Muscle layer of colon (tissue), 2 donors: ENCODE measurements around the gene CNN1.

ENCODE experiments used
- H3K27ac ChIP-seq: one replicate; pipeline ENCODE4 v1.7.0; 2013; ENCODE audit warnings: low read depth, mild to moderate bottlenecking, low read length, moderate library complexity
- H3K27me3 ChIP-seq, 2 donors: one replicate each; pipeline ENCODE4 v1.7.0; 2013; ENCODE audit warnings: low read length in 2 of 2, mild to moderate bottlenecking in 2 of 2; ENCODE audit not compliant: insufficient read depth in 2 of 2, control insufficient read depth in 1 of 2
- H3K36me3 ChIP-seq: one replicate; pipeline ENCODE4 v1.7.0; 2013; ENCODE audit warnings: mild to moderate bottlenecking, low read length; ENCODE audit not compliant: insufficient read depth
- H3K4me1 ChIP-seq: one replicate; pipeline ENCODE4 v1.7.0; 2013; ENCODE audit warnings: mild to moderate bottlenecking, low read length; ENCODE audit not compliant: insufficient read depth
- H3K4me3 ChIP-seq, 2 donors: one replicate each; pipeline ENCODE4 v1.7.0; 2013; ENCODE audit warnings: low read length in 2 of 2, low read depth in 1 of 2, mild to moderate bottlenecking in 1 of 2, moderate library complexity in 1 of 2
- H3K9ac ChIP-seq: one replicate; pipeline ENCODE4 v1.7.0; 2013; ENCODE audit warnings: low read length
- H3K9me3 ChIP-seq: one replicate; pipeline ENCODE4 v1.7.0; 2013; ENCODE audit warnings: mild to moderate bottlenecking, low read length
- donor health status: abdominal sarcoma.
- donor health status: Adenocarcinoma of cecum.

CNN1 gene

GRCh38 chr19:11574689-11575088, 36.0 kb downstream of the CNN1 start:
- Histone ChIP-seq H3K9me3 (no peaks in the 10 kb centered on the region), H3K9ac (no peak overlapping the region), H3K27me3 (peaks cover 0 to 14% of the 10 kb centered on the region in 2 donors), H3K36me3 (no peaks in the 10 kb centered on the region), H3K4me3 (no peak overlapping the region), H3K27ac (no peak overlapping the region), H3K4me1 (no peaks in the 10 kb centered on the region)

- Histone ChIP-seq H3K27ac (no peak overlapping the region), H3K36me3 (no peaks in the 10 kb centered on the region), H3K4me3 (no peak overlapping the region), H3K9ac (no peak overlapping the region), H3K9me3 (no peaks in the 10 kb centered on the region), H3K27me3 (peaks cover 0 to 14% of the 10 kb centered on the region in 2 donors), H3K4me1 (no peaks in the 10 kb centered on the region)
Measured at GRCh38 chr19:11576227-11576626, 37.6 kb downstream of the CNN1 start.

GRCh38 chr19:11577451-11578257, 39.0 kb downstream of the CNN1 start, which contains the start of gene ACP5:
ACP5 (minus strand) TSS chr19:11577645; CDS start chr19:11577317, 328 bp downstream.
- Histone ChIP-seq H3K27ac (peak within 1 kb of the TSS; percentile 32), H3K4me1 (no peaks in the 10 kb centered on the region), H3K4me3 (peak within 1 kb of the TSS; percentile 27 to 32), H3K27me3 (peaks cover 0 to 14% of the 10 kb centered on the region in 2 donors), H3K9me3 (no peaks in the 10 kb centered on the region), H3K9ac (no peak within 1 kb of the TSS), H3K36me3 (no peaks in the 10 kb centered on the region)

- Histone ChIP-seq H3K27ac (no peak overlapping the region), H3K27me3 (peaks cover 0 to 14% of the 10 kb centered on the region in 2 donors)
Measured at GRCh38 chr19:11578258-11579142, 39.8 kb downstream of the CNN1 start.

GRCh38 chr19:11580116-11580515, 41.5 kb downstream of the CNN1 start:
- Histone ChIP-seq H3K27me3 (peaks cover 0 to 14% of the 10 kb centered on the region in 2 donors), H3K27ac (no peak overlapping the region), H3K36me3 (no peaks in the 10 kb centered on the region), H3K4me1 (no peaks in the 10 kb centered on the region), H3K9ac (no peak overlapping the region), H3K9me3 (no peaks in the 10 kb centered on the region), H3K4me3 (no peak overlapping the region)

More at GRCh38 chr19:11578258-11579142, 39.8 kb downstream of the CNN1 start:
- Histone ChIP-seq H3K9ac (no peak overlapping the region), H3K36me3 (no peaks in the 10 kb centered on the region), H3K4me3 (peak overlapping the region; percentile 27 to 32), H3K4me1 (no peaks in the 10 kb centered on the region), H3K9me3 (no peaks in the 10 kb centered on the region)

GRCh38 chr19:11581740-11582139, 43.1 kb downstream of the CNN1 start:
- peaks cover 0 to 14% of the 10 kb centered on the region in 2 donors for H3K27me3 ChIP-seq
- H3K27ac ChIP-seq = no peak overlapping the region
- H3K36me3 ChIP-seq = no peaks in the 10 kb centered on the region
- no peaks in the 10 kb centered on the region for H3K4me1 ChIP-seq
- no peak overlapping the region for H3K9ac ChIP-seq
- no peak overlapping the region for H3K4me3 ChIP-seq
- H3K9me3 ChIP-seq = no peaks in the 10 kb centered on the region

GRCh38 chr19:11586331-11586730, 47.7 kb downstream of the CNN1 start:
- no peak overlapping the region for H3K27ac ChIP-seq
- H3K27me3 ChIP-seq = no peaks in the 10 kb centered on the region
- no peaks in the 10 kb centered on the region for H3K4me1 ChIP-seq
- no peaks in the 10 kb centered on the region for H3K9me3 ChIP-seq
- H3K36me3 ChIP-seq = no peaks in the 10 kb centered on the region
- no peak overlapping the region for H3K9ac ChIP-seq
- H3K4me3 ChIP-seq = no peak overlapping the region

GRCh38 chr19:11587302-11587974, 48.8 kb downstream of the CNN1 start:
- Histone ChIP-seq H3K27ac (no peak overlapping the region), H3K36me3 (no peaks in the 10 kb centered on the region), H3K4me3 (peak overlapping the region in 1 of 2 donors; percentile 33), H3K9ac (no peak overlapping the region), H3K27me3 (no peaks in the 10 kb centered on the region), H3K9me3 (no peaks in the 10 kb centered on the region), H3K4me1 (no peaks in the 10 kb centered on the region)

- no peaks in the 10 kb centered on the region for H3K4me1 ChIP-seq
- H3K9me3 ChIP-seq = no peaks in the 10 kb centered on the region
- H3K27me3 ChIP-seq = no peaks in the 10 kb centered on the region
- no peaks in the 10 kb centered on the region for H3K36me3 ChIP-seq
- peak overlapping the region in 1 of 2 donors; percentile 33 for H3K4me3 ChIP-seq
- H3K27ac ChIP-seq = no peak overlapping the region
- H3K9ac ChIP-seq = no peak overlapping the region
Measured at GRCh38 chr19:11587975-11588631, 49.5 kb downstream of the CNN1 start.

- Histone ChIP-seq H3K4me1 (peaks cover 8% of the 10 kb centered on the region), H3K27me3 (no peaks in the 10 kb centered on the region), H3K36me3 (peaks cover 4% of the 10 kb centered on the region), H3K27ac (no peak overlapping the region), H3K4me3 (no peak overlapping the region), H3K9me3 (no peaks in the 10 kb centered on the region), H3K9ac (no peak overlapping the region)
Measured at GRCh38 chr19:11594084-11594483, 55.4 kb downstream of the CNN1 start.
